SK-N-SH (cell line): ENCODE data around the gene RITA1.

ENCODE experiments used
- EP300 ChIP-seq, 2 experiments: IDR thresholded peaks; 2 replicates each; pipeline versions ENCODE4 v1.4.0 to v1.6.1; 2012; ENCODE audit warnings: borderline replicate concordance in 1 of 2, low read depth in 1 of 2, low read length in 1 of 2
- JUND ChIP-seq: IDR thresholded peaks from 2 replicates; pipeline ENCODE4 v1.4.0; 2012
- MAX ChIP-seq: IDR thresholded peaks from 2 replicates; pipeline ENCODE4 v1.4.0; 2012; ENCODE audit warnings: low read depth
- MXI1 ChIP-seq: IDR thresholded peaks from 2 replicates; pipeline ENCODE4 v1.6.1; 2012; ENCODE audit warnings: mild to moderate bottlenecking, low read depth, low read length, improper control_type of control experiment
- PBX3 ChIP-seq: IDR thresholded peaks from 2 replicates; pipeline ENCODE4; 2012
- POLR2AphosphoS5 ChIP-seq: IDR thresholded peaks from 2 replicates; pipeline ENCODE4 v1.6.1; 2012; ENCODE audit warnings: low read depth, low read length
- REST ChIP-seq: IDR thresholded peaks from 2 replicates; pipeline ENCODE4 v1.6.1; 2012; ENCODE audit warnings: mild to moderate bottlenecking, low read depth, low read length, moderate library complexity
- SMC3 ChIP-seq: IDR thresholded peaks from 2 replicates; pipeline ENCODE4 v1.6.1; 2012; ENCODE audit warnings: low read depth, low read length, improper control_type of control experiment
- TEAD4 ChIP-seq: IDR thresholded peaks from 2 replicates; pipeline ENCODE4 v1.4.0; 2012; ENCODE audit warnings: mild to moderate bottlenecking, borderline replicate concordance; ENCODE audit not compliant: insufficient read depth
- YY1 ChIP-seq: IDR thresholded peaks from 2 replicates; pipeline ENCODE4 v1.4.0; 2012; ENCODE audit warnings: low read depth, mild to moderate bottlenecking
- ZBTB33 ChIP-seq: IDR thresholded peaks from 2 replicates; pipeline ENCODE4 v1.4.0; 2012; ENCODE audit warnings: low read depth, borderline replicate concordance
- TF ChIP-seq, protein P1 (sequence below): fragments of 200-600 bp; sonication (generic); IDR thresholded peaks from 2 replicates; pipeline ENCODE4 v1.6.1; 2017; ENCODE audit warnings: antibody characterized with exemption, mild to moderate bottlenecking, moderate library complexity

GRCh38 chr12:113203852-113204760 lies 18.6 kb downstream of the RITA1 start:
- TF ChIP-seq JUND (no peak), SMC3 (no peak), REST (no peak), POLR2AphosphoS5 (no peak), YY1 (no peak), TEAD4 (no peak), PBX3 (no peak), MXI1 (no peak), MAX (no peak), EP300 (IDR thresholded peaks at IDR 0.05; ENCODE audit: borderline replicate concordance in 1 of 2, low read depth in 1 of 2, low read length in 1 of 2) (no peak), ZBTB33 (no peak)
- TF ChIP-seq, protein P1, sequence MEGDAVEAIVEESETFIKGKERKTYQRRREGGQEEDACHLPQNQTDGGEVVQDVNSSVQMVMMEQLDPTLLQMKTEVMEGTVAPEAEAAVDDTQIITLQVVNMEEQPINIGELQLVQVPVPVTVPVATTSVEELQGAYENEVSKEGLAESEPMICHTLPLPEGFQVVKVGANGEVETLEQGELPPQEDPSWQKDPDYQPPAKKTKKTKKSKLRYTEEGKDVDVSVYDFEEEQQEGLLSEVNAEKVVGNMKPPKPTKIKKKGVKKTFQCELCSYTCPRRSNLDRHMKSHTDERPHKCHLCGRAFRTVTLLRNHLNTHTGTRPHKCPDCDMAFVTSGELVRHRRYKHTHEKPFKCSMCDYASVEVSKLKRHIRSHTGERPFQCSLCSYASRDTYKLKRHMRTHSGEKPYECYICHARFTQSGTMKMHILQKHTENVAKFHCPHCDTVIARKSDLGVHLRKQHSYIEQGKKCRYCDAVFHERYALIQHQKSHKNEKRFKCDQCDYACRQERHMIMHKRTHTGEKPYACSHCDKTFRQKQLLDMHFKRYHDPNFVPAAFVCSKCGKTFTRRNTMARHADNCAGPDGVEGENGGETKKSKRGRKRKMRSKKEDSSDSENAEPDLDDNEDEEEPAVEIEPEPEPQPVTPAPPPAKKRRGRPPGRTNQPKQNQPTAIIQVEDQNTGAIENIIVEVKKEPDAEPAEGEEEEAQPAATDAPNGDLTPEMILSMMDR, result no peak
